Measurements from ENCODE around the gene PLXNA1.

Gene PLXNA1

DNA sequence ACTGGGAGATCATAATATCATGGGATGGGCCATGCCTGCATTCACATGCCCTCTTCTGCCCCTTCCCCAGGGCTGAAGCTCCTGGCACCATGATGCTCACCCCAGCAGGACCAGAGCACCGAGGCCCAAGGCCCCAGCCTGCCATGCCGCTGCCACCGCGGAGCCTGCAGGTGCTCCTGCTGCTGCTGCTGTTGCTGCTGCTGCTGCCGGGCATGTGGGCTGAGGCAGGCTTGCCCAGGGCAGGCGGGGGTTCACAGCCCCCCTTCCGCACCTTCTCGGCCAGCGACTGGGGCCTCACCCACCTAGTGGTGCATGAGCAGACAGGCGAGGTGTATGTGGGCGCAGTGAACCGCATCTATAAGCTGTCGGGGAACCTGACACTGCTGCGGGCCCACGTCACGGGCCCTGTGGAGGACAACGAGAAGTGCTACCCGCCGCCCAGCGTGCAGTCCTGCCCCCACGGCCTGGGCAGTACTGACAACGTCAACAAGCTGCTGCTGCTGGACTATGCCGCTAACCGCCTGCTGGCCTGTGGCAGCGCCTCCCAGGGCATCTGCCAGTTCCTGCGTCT is 5.6 kb downstream of the PLXNA1 start:
- DNase-seq: no peak

GRCh38 chr3:126989316-126990023 is 6.6 kb downstream of the PLXNA1 start:
- no peak for DNase-seq

DNA sequence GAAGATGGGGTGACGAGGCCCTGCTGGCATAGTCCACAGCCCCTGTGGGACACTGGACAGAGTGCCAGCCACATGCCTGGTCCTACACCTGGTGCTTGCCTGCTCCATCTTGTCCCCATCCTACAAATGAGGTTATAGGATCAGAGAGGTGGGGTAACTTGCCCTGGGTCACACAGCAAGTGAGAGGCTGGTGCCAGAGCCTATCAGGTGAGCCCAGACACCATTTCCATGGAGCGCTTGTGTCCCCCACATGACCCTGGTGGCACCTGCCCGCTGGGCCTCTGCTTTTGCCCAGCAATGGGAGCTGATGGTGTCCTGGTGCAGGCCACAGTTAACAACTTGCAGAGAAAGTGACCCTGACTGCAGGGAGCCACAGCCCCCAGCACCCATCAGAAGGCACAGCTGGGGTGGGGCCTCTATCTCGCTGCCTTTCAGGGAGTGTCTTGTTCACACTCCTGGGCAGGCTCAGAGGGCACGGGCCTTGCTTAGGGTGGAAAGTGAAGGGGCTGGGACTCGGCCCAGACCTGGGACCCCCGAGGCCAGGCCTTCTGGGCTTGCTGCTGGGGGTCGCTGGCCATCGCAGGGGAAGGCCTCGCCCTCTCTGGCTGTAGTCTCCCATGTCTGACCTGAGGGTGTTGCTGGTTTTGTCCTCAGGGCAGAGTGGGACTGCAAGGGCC is 7.2 kb downstream of the PLXNA1 start:
- no peak for DNase-seq

DNA sequence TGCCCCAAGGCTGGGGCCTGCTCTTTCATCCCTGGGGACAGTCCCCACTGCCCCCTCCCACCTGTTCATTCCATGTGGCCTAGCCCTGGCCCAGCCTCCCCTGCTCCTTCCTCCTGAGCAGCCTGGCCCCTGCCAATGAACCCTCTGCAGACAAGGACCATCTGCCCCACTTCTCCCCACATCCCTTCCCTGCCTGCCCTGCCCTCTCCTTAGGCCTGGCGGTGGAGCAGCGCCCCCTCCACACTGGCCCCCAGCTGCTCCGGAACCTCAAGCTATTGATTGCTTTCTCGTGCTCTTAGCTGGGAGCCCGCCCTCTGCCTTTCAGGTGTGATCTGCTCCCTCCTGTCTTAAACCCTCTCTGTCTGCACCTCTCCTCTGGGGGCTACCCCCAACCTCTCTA is 8.0 kb downstream of the PLXNA1 start:
- DNase-seq: no peak

DNA sequence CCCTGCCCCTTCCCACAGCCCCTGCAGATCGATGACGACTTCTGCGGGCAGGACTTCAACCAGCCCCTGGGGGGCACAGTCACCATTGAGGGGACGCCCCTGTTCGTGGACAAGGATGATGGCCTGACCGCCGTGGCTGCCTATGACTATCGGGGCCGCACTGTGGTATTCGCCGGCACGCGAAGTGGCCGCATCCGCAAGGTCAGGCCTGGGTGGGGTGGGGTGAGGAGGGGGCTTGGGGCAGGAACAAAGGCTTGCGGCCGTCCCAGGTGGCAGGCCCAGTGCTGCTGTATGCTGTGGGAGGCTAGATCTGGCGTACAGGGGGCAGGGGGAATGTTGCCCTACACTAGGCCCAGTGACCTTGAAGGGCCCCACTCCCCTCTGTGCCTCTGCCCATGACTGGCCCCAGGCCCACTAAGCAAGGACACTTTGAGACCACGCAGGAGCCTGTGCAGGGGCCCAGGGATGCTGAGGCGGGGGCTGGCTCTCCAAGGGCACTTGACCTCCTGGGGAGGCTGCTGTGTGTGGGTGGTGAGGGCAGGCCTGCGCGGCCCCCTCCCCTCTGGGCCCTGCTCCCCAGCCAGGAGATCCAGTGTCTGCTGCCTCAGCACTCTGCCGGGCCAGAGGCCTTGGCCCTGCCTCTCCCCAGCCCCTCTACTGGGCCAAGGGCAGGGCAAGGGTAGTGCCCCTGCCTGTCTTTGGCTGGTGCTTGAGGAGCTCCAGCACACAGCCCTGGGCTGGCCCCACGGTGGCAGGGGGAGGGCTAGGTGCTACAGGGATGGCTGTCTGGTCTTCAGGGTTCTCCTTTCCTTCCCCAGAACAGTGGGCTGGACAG is 8.7 kb downstream of the PLXNA1 start:
- no peak for DNase-seq

DNA sequence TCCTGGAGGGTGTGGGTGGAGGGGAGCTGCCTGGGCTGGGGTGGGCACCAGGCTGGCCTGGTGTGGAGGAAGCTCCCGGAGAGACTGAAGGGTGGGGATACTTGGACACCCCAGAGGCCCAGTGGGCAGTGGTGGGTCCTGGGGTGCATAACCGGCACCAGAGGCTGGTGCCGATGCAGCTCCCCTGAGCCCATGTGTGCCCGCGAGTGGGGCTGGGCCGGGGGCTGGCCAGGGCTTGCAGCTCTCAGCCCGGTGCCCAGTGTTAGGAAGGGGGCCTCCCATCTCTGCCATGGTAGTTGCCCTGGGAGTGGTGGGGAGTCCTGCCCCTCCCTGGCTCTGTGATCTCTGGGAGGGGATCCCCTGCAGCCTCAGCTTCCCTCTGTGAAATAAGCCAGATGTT is 9.3 kb downstream of the PLXNA1 start:
- no peak for DNase-seq

DNA sequence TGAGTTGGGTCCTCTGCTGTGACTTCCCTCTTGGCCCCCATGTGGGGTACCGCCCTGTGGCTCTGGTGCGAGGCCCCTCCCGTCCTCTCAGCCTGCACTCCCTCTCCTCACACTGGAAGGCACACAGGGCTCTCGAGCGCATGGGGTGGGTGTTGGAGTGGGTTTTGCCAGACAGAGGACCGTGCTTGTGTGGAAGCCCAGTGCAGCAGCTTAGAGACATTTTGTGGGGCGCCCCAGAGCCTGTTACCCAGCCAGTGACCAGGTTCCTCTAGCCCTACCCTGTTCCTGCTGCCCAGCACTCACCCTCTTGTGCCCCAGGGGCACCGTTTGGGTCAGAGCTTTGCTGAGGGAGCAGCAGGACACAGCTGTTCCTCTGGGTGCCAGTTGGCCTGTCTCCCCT is 9.9 kb downstream of the PLXNA1 start:
- no peak for DNase-seq

GRCh38 chr3:126993436-126993835 is 10.5 kb downstream of the PLXNA1 start:
- DNase-seq: no peak

GRCh38 chr3:126994661-126995245 is 11.8 kb downstream of the PLXNA1 start:
- DNase-seq: no peak

DNA sequence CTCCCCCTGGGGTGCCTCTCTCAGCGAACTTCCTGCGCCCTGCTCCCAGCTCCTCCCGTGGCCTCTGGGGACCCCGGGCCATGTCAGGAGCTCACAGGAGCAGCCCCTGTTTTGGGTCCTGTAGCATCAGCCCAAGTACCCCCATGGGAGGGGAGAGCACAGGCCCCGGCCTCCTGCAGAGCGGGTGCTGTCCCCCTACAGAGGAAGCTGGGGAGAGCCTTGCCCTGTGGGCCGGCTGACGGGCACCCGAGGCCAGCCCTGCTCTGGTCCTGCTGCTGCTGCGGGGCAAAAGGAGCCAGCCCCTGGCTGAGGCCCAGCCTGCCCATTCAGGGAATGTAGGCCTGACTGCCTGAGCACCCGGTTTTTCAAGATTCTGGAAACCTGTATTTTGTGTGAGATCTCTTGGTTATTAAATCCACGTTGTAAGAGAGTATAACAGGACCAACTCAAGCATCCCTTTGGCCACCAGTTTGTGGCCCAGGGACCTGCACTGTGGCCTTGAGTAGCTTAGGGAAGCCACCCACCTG is 12.4 kb downstream of the PLXNA1 start:
- DNase-seq: no peak

- no peak for DNase-seq
Observed at GRCh38 chr3:126995926-126996512, 13.1 kb downstream of the PLXNA1 start.

- DNase-seq: no peak
Observed at GRCh38 chr3:126996905-126997304, 14.0 kb downstream of the PLXNA1 start.

DNA sequence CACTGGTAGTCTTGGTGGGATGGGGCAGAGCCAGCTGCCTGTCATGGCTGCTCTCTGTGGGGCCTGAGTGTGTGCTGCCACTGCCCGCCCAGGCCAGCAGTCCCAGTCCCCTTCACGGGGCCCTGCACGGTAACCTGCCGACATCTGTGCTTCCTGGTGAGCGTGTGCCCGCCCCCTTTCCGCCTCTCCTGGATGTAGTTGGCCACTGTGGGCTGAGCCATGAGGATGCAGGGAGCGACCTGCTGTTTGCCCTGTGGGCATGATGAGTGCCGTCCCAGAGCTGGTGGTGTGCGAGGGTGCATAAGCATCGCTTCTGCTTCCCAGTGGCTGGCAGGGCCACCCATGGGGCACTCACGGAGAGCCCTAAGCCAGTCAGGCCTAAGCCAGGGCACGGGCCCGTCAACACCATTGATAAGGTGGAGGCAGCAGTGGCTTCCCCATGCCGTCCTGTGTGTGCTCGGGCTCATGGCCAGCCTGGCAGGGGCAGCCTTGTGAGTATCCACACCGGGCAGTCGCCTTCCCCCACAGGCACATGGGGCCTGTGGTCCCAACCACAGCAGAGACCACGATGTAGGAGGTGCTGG is 14.6 kb downstream of the PLXNA1 start:
- DNase-seq: no peak

- no peak for DNase-seq
Observed at GRCh38 chr3:126998320-126998719, 15.4 kb downstream of the PLXNA1 start.

GRCh38 chr3:126998728-126999127 is 15.8 kb downstream of the PLXNA1 start:
- no peak for DNase-seq

DNA sequence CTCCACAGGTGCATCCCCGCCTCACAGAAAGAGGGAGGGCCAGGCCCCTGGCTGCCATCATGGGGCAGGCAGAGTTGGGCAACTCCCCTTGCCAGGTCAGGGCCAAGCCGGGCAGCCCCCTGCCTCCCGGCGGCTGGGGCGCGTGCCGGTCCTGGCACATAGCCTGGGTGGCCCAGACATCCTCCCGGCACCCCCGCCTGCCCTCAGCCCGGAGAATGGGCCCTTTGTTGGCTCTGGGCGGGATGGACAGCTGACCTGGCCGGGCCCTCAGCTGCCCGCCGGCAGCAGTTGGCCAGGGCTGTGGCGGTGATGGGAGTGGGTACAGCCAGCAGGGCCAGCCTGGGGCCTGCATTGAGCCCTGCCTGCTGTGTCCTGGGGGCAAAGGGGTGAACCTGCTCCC is 16.5 kb downstream of the PLXNA1 start:
- DNase-seq: no peak

- no peak for DNase-seq
Observed at GRCh38 chr3:127000119-127000518, 17.2 kb downstream of the PLXNA1 start.

- DNase-seq: no peak
Observed at GRCh38 chr3:127000761-127001160, 17.8 kb downstream of the PLXNA1 start.

DNA sequence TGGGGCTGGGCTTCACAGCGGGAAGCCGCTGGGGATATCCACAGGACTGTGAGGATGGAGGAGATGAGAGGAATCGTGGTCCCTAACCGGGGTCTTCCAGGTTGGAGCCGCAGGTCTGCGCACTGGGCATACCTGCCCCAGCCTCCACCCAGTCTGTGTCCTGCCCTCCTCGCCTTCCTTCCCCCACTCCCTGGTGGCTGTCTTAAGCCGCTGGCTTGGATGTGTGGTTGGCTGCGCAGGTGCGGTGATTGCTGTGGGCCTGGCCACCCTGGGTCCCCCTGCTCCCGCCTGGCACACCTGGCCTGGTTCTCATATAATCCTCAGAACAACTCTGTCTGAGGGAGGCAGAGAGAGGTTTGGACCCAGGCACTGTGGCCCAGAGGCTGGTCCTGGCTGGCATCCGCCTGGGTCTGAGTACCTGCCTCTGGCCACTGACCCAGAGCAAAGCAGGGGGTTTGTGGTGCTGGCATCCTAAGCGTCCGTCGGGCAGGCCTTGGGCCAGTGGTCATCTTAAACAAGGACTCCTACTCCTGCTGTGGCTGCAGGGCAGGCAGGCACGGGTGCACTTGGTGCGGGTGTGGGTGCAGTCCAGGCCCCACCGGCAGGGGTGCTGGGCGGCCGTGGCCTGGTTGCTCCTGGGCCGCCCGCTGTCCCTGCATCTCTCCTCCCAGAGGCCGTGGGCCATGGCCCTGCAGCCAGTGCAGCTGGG is 18.7 kb downstream of the PLXNA1 start:
- DNase-seq: no peak

GRCh38 chr3:127002195-127003174 is 19.6 kb downstream of the PLXNA1 start:
- DNase-seq: no peak
